GM12801 (cell line): ENCODE results near the gene MAPK8IP3.

ENCODE experiments used
- CTCF ChIP-seq: IDR thresholded peaks from one replicate; pipeline ENCODE4 v1.5.1; 2011; ENCODE audit warnings: control low read depth; ENCODE audit not compliant: insufficient read length; ENCODE audit errors: extremely low read depth

Gene MAPK8IP3

GRCh38 chr16:1707193-1707790, 1.3 kb downstream of the MAPK8IP3 start:
- TF ChIP-seq CTCF, result no peak

- no peak for TF ChIP-seq CTCF
Observed at GRCh38 chr16:1708083-1708767, 2.2 kb downstream of the MAPK8IP3 start.

- TF ChIP-seq CTCF, result no peak
Observed at GRCh38 chr16:1708768-1709180, 2.8 kb downstream of the MAPK8IP3 start.

- TF ChIP-seq CTCF, result no peak
Observed at GRCh38 chr16:1709356-1709755, 3.4 kb downstream of the MAPK8IP3 start.

GRCh38 chr16:1710811-1711507, 5.0 kb downstream of the MAPK8IP3 start:
- TF ChIP-seq CTCF, result no peak

- no peak for TF ChIP-seq CTCF
Observed at GRCh38 chr16:1712791-1713261, 6.8 kb downstream of the MAPK8IP3 start.

- no peak for TF ChIP-seq CTCF
Observed at GRCh38 chr16:1713331-1713730, 7.3 kb downstream of the MAPK8IP3 start.
